Activated T-helper 17 cell treated with anti-CD3 and anti-CD28 coated beads, Interleukin-2, amount 50 U/mL, for 72 hours (primary cell): ENCODE data around the gene PHLDA3. TPM values are rescaled to one million over a fixed set of nuclear protein-coding genes. Genes with fewer than 3 reads are reported as not detected.

Source experiments
- ATAC-seq: fragments of 150-1000 bp; cut with Tn5 transposase; replicated peaks from 2 replicates; pipeline ENCODE4 v1.10.0; 2021; ENCODE audit warnings: mild to moderate bottlenecking, moderate library complexity
- H3K27ac Mint-ChIP-seq: one replicate; pipeline ENCODE4 v1.8.0; 2022; ENCODE audit warnings: mixed read lengths
- H3K27me3 Mint-ChIP-seq: one replicate; pipeline ENCODE4 v1.8.0; 2022; ENCODE audit warnings: mixed read lengths
- H3K36me3 Mint-ChIP-seq: one replicate; pipeline ENCODE4 v1.8.0; 2022; ENCODE audit warnings: low read depth, mild to moderate bottlenecking, mixed read lengths
- H3K4me1 Mint-ChIP-seq: one replicate; pipeline ENCODE4 v1.8.0; 2022; ENCODE audit warnings: mixed read lengths
- H3K4me3 Mint-ChIP-seq: one replicate; pipeline ENCODE4 v1.8.0; 2022; ENCODE audit warnings: mild to moderate bottlenecking, mixed read lengths
- H3K9me3 Mint-ChIP-seq: one replicate; pipeline ENCODE4 v1.8.0; 2022; ENCODE audit warnings: mixed read lengths
- total RNA-seq, 2 donors: library from RNA; stranded (reverse); gene quantifications; one replicate each; pipeline ENCODE4 v1.2.3, GENCODE V29; 2022

PHLDA3 gene
- total RNA-seq, 2 donors from 2014 or later: 9.4 to 21.0 TPM

DNA sequence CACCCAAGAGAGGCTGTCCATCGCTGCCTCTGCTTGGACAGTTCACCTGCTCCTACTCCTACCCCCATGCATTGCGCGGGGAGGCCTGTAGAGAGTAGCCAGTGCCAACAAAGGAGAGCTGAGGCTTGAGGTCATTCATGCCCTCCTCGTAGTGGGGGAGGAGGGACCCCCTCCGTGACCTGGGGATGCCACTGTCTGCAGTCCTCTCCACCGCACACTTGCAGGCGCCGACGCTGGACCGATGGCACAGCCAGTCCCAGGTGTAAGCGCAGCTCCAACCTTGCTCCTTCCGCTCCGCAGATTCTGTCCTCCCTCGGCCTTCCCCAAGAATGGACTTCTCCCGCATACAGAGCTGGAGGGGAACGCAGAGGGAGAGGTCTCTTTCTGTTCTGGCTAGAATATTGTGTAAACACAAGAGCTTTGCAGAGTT, 672 bp upstream of the PHLDA3 start:
- Mint-ChIP-seq H3K9me3 (no peaks in the 10 kb centered on the region), H3K27me3 (peaks cover 29% of the 10 kb centered on the region), H3K4me3 (peak overlapping the region; percentile 73), H3K27ac (no peak overlapping the region), H3K36me3 (no peaks in the 10 kb centered on the region), H3K4me1 (no peaks in the 10 kb centered on the region)
- no peak for ATAC-seq

- H3K36me3 Mint-ChIP-seq: no peaks in the 10 kb centered on the region
- no peak overlapping the region for H3K27ac Mint-ChIP-seq
- H3K9me3 Mint-ChIP-seq: no peaks in the 10 kb centered on the region
- peak; percentile 53 for ATAC-seq
- H3K4me1 Mint-ChIP-seq: no peaks in the 10 kb centered on the region
- H3K4me3 Mint-ChIP-seq: peak overlapping the region; percentile 73
- peaks cover 27% of the 10 kb centered on the region for H3K27me3 Mint-ChIP-seq
These were observed 516 bp downstream of the PHLDA3 start for GRCh38 chr1:201468501-201468843.

DNA sequence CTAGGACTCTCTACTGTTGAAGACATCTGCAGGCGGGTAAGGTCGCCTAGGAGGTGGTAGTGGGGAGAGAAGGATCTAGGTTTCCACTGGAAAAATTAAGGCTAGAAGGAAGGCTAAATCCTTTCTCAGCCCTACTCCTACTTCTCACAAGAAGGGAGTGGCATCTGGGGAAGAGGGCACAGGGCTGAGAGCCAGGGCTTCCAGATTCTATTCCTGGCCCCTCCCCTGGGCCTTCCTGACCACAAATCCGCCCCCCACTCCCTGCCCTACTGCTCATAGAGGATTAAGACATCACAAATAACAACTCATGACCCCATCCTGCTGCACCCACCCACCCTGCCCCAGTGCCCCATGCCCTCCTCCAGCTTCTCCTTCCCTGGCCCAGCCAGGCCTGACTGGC, 2.5 kb downstream of the PHLDA3 start:
- no peaks in the 10 kb centered on the region for H3K9me3 Mint-ChIP-seq
- ATAC-seq: no peak
- H3K27ac Mint-ChIP-seq: no peak overlapping the region
- H3K36me3 Mint-ChIP-seq: no peaks in the 10 kb centered on the region
- no peak overlapping the region for H3K4me3 Mint-ChIP-seq
- H3K27me3 Mint-ChIP-seq: peaks cover 19% of the 10 kb centered on the region
- no peaks in the 10 kb centered on the region for H3K4me1 Mint-ChIP-seq

GRCh38 chr1:201465698-201466290, 3.2 kb downstream of the PHLDA3 start:
- Mint-ChIP-seq H3K4me3 (no peak overlapping the region), H3K27ac (no peak overlapping the region), H3K9me3 (no peaks in the 10 kb centered on the region), H3K27me3 (peaks cover 17% of the 10 kb centered on the region), H3K4me1 (no peaks in the 10 kb centered on the region), H3K36me3 (no peaks in the 10 kb centered on the region)
- ATAC-seq: no peak

GRCh38 chr1:201463071-201463552, 5.9 kb downstream of the PHLDA3 start:
- no peak for ATAC-seq
- H3K27me3 Mint-ChIP-seq: peaks cover 6% of the 10 kb centered on the region
- no peak overlapping the region for H3K4me3 Mint-ChIP-seq
- H3K27ac Mint-ChIP-seq: no peak overlapping the region
- no peaks in the 10 kb centered on the region for H3K9me3 Mint-ChIP-seq
- H3K36me3 Mint-ChIP-seq: no peaks in the 10 kb centered on the region
- H3K4me1 Mint-ChIP-seq: no peaks in the 10 kb centered on the region

GRCh38 chr1:201461645-201462441, 7.1 kb downstream of the PHLDA3 start:
- Mint-ChIP-seq H3K4me1 (no peaks in the 10 kb centered on the region), H3K27me3 (peaks cover 3% of the 10 kb centered on the region), H3K36me3 (no peaks in the 10 kb centered on the region), H3K27ac (no peak overlapping the region), H3K9me3 (no peaks in the 10 kb centered on the region), H3K4me3 (no peak overlapping the region)
- ATAC-seq: no peak

GRCh38 chr1:201460814-201461644, 8.0 kb downstream of the PHLDA3 start:
- no peaks in the 10 kb centered on the region for H3K9me3 Mint-ChIP-seq

DNA sequence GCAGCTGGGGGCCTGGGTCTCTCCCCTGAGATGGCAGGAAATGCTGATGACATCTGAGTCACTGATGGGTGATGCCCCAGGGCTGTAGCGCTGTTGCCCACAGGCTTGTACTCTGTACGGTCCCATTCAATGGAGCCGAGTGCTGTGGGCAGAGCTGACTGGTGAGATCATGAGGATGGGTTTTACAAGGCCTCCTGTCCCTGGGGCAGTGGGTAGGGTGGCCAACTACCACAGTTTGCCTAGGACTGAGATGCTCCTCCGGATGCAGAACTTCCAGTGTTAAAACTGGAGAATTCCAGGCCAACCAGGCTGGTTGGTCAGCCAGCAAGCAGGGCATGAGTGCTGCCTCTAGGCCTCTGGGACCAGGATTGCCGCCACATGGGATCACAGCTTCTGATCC, 9.2 kb downstream of the PHLDA3 start:
- no peak for ATAC-seq
- H3K27me3 Mint-ChIP-seq: peaks cover 3% of the 10 kb centered on the region
- H3K27ac Mint-ChIP-seq: no peak overlapping the region

More at GRCh38 chr1:201460814-201461644, 8.0 kb downstream of the PHLDA3 start:
- Mint-ChIP-seq H3K4me1 (no peaks in the 10 kb centered on the region), H3K27me3 (peaks cover 3% of the 10 kb centered on the region), H3K36me3 (no peaks in the 10 kb centered on the region), H3K4me3 (no peak overlapping the region), H3K27ac (no peak overlapping the region)
- ATAC-seq: no peak

DNA sequence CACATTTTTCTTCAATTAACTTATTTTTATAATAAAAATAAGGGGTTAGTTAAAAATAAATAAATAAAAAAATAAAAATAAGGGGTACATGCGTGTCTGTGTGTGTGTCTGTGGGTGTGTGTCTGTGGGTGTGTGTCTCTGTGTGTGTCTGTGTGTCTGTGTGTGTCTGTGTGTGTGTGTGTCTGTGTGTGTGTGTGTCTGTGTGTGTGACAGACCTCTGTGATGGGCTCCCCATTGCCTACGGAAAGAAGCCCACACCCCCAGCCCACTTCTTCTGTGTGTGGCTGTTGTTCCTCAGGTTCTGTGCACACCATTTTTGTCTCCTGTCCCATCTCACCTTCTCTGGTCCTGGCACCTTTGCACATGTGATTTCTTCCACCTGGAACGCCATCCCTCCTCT, 9.9 kb downstream of the PHLDA3 start:
- no peak overlapping the region for H3K27ac Mint-ChIP-seq
- H3K9me3 Mint-ChIP-seq: no peaks in the 10 kb centered on the region
- ATAC-seq: no peak
- H3K4me1 Mint-ChIP-seq: peaks cover 6% of the 10 kb centered on the region
- no peaks in the 10 kb centered on the region for H3K36me3 Mint-ChIP-seq
- H3K27me3 Mint-ChIP-seq: peaks cover 3% of the 10 kb centered on the region
- no peak overlapping the region for H3K4me3 Mint-ChIP-seq

More for the DNA sequence above, 9.2 kb downstream of the PHLDA3 start:
- no peaks in the 10 kb centered on the region for H3K4me1 Mint-ChIP-seq
- no peaks in the 10 kb centered on the region for H3K36me3 Mint-ChIP-seq
- H3K4me3 Mint-ChIP-seq: no peak overlapping the region
- no peaks in the 10 kb centered on the region for H3K9me3 Mint-ChIP-seq

GRCh38 chr1:201457508-201457960, 11.5 kb downstream of the PHLDA3 start:
- no peaks in the 10 kb centered on the region for H3K9me3 Mint-ChIP-seq
- H3K4me3 Mint-ChIP-seq: no peak overlapping the region
- no peak for ATAC-seq
- peaks cover 6% of the 10 kb centered on the region for H3K27me3 Mint-ChIP-seq
- peaks cover 8% of the 10 kb centered on the region for H3K4me1 Mint-ChIP-seq
- H3K36me3 Mint-ChIP-seq: no peaks in the 10 kb centered on the region
- H3K27ac Mint-ChIP-seq: no peak overlapping the region

GRCh38 chr1:201456499-201457309, 12.3 kb downstream of the PHLDA3 start:
- no peaks in the 10 kb centered on the region for H3K36me3 Mint-ChIP-seq
- no peak overlapping the region for H3K27ac Mint-ChIP-seq
- ATAC-seq: no peak
- no peak overlapping the region for H3K4me3 Mint-ChIP-seq
- H3K9me3 Mint-ChIP-seq: no peaks in the 10 kb centered on the region
- H3K4me1 Mint-ChIP-seq: peaks cover 8% of the 10 kb centered on the region
- peaks cover 9% of the 10 kb centered on the region for H3K27me3 Mint-ChIP-seq

DNA sequence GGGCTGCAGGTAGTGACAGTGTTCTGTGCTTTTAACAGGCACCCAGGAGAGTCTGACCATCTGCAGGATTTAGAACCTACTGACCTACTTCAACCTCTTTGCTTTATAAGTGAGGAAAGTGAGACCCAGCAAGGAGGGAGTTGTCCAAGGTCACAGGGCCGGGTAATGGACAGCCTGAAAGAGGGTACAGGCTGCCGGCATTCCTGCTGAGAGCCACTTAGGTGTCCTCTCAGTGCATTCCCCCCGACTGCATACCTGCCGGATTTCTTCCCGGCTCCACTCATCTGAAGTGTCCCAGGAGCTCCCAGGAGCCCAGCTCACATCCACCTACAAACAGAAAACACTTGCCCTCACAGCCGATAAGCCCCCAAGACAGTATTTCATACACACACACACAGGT, 13.9 kb downstream of the PHLDA3 start:
- no peak overlapping the region for H3K27ac Mint-ChIP-seq
- no peaks in the 10 kb centered on the region for H3K9me3 Mint-ChIP-seq
- no peak overlapping the region for H3K4me3 Mint-ChIP-seq
- H3K4me1 Mint-ChIP-seq: peaks cover 8% of the 10 kb centered on the region
- peaks cover 11% of the 10 kb centered on the region for H3K27me3 Mint-ChIP-seq
- no peak for ATAC-seq
- H3K36me3 Mint-ChIP-seq: no peaks in the 10 kb centered on the region

GRCh38 chr1:201454608-201455007, 14.4 kb downstream of the PHLDA3 start:
- Mint-ChIP-seq H3K27ac (no peak overlapping the region), H3K4me3 (peak overlapping the region; percentile 2), H3K9me3 (no peaks in the 10 kb centered on the region), H3K27me3 (peaks cover 14% of the 10 kb centered on the region), H3K36me3 (no peaks in the 10 kb centered on the region), H3K4me1 (peaks cover 8% of the 10 kb centered on the region)
- no peak for ATAC-seq

GRCh38 chr1:201452866-201453265, 16.1 kb downstream of the PHLDA3 start:
- Mint-ChIP-seq H3K4me3 (no peak overlapping the region), H3K27ac (no peak overlapping the region), H3K9me3 (no peaks in the 10 kb centered on the region), H3K4me1 (peaks cover 12% of the 10 kb centered on the region), H3K36me3 (no peaks in the 10 kb centered on the region), H3K27me3 (peaks cover 18% of the 10 kb centered on the region)
- no peak for ATAC-seq
